ENCODE data around the gene MARF1. TPM values are rescaled to one million over a fixed set of nuclear protein-coding genes. Genes with fewer than 3 reads are reported as not detected.

The MARF1 gene
- total RNA-seq, 1 donor from 2014 or later = 13.4 TPM

- Histone ChIP-seq H3K36me3 (no peaks in the 10 kb centered on the region), H4K20me1 (ENCODE audit: low read depth) (peaks cover 12% of the 10 kb centered on the region), H3K27me3 (no peaks in the 10 kb centered on the region), H3K27ac (no peak overlapping the region), H2AFZ (replicated peaks) (no peak overlapping the region), H3K9ac (no peak overlapping the region), H3K9me3 (ENCODE audit: low read depth) (no peaks in the 10 kb centered on the region), H3K4me2 (no peak overlapping the region), H3K4me3 (no peak overlapping the region), H3K79me2 (ENCODE audit: low read depth) (peaks cover 28% of the 10 kb centered on the region), H3F3A (ENCODE audit: low read depth) (no peaks in the 10 kb centered on the region), H3K4me1 (no peaks in the 10 kb centered on the region)
- no peak for DNase-seq (ENCODE audit: low spot score)
- Mint-ChIP-seq H3K4me3 (no peak overlapping the region), H3K27me3 (ENCODE audit: insufficient read depth, low read depth) (no peaks in the 10 kb centered on the region), H3K27ac (no peak overlapping the region), H3K9me3 (no peaks in the 10 kb centered on the region), H3K4me1 (no peaks in the 10 kb centered on the region), H3K36me3 (peaks cover 19% of the 10 kb centered on the region)
- TF ChIP-seq EZH2 (IDR thresholded peaks at IDR 0.05) (no peak), EZH2phosphoT487 (IDR thresholded peaks at IDR 0.05) (no peak), CTCF (IDR thresholded peaks at IDR 0.05) (no peak)
These were observed 22.2 kb upstream of the MARF1 start for GRCh38 chr16:15665107-15665506.

- Histone ChIP-seq H3K27ac (no peak overlapping the region), H3K27me3 (no peaks in the 10 kb centered on the region), H3K36me3 (no peaks in the 10 kb centered on the region), H3K9me3 (ENCODE audit: low read depth) (no peaks in the 10 kb centered on the region), H3K4me2 (no peak overlapping the region), H3K4me3 (no peak overlapping the region), H3K4me1 (no peaks in the 10 kb centered on the region), H3K9ac (no peak overlapping the region), H2AFZ (replicated peaks) (no peak overlapping the region), H3K79me2 (ENCODE audit: low read depth) (peaks cover 71% of the 10 kb centered on the region), H4K20me1 (ENCODE audit: low read depth) (peaks cover 34% of the 10 kb centered on the region), H3F3A (ENCODE audit: low read depth) (no peaks in the 10 kb centered on the region)
- Mint-ChIP-seq H3K9me3 (no peaks in the 10 kb centered on the region), H3K27ac (no peak overlapping the region), H3K4me3 (no peak overlapping the region), H3K4me1 (no peaks in the 10 kb centered on the region), H3K27me3 (ENCODE audit: insufficient read depth, low read depth) (no peaks in the 10 kb centered on the region), H3K36me3 (peaks cover 13% of the 10 kb centered on the region)
- no peak for DNase-seq (ENCODE audit: low spot score)
- TF ChIP-seq CTCF (IDR thresholded peaks at IDR 0.05) (no peak), EZH2 (IDR thresholded peaks at IDR 0.05) (no peak), EZH2phosphoT487 (IDR thresholded peaks at IDR 0.05) (no peak)
These were observed 17.2 kb upstream of the MARF1 start for GRCh38 chr16:15660203-15660601.

- no peaks in the 10 kb centered on the region for H3F3A ChIP-seq (ENCODE audit: low read depth)
- H2AFZ ChIP-seq (replicated peaks) = no peak overlapping the region
- H3K4me2 ChIP-seq = no peak overlapping the region
- H3K79me2 ChIP-seq (ENCODE audit: low read depth) = peaks cover 87% of the 10 kb centered on the region
- no peak for TF ChIP-seq CTCF (IDR thresholded peaks at IDR 0.05)
- no peak for TF ChIP-seq EZH2phosphoT487 (IDR thresholded peaks at IDR 0.05)
- no peak for TF ChIP-seq EZH2 (IDR thresholded peaks at IDR 0.05)
- no peak overlapping the region for H3K9ac ChIP-seq
- H3K9me3 ChIP-seq (ENCODE audit: low read depth) = no peaks in the 10 kb centered on the region
- Mint-ChIP-seq H3K9me3 (no peaks in the 10 kb centered on the region), H3K27ac (no peak overlapping the region), H3K27me3 (ENCODE audit: insufficient read depth, low read depth) (no peaks in the 10 kb centered on the region), H3K4me1 (no peaks in the 10 kb centered on the region), H3K36me3 (peaks cover 9% of the 10 kb centered on the region), H3K4me3 (no peak overlapping the region)
- no peaks in the 10 kb centered on the region for H3K36me3 ChIP-seq
- DNase-seq (ENCODE audit: low spot score) = no peak
- peaks cover 34% of the 10 kb centered on the region for H4K20me1 ChIP-seq (ENCODE audit: low read depth)
- H3K27ac ChIP-seq = no peak overlapping the region
- no peaks in the 10 kb centered on the region for H3K27me3 ChIP-seq
- no peaks in the 10 kb centered on the region for H3K4me1 ChIP-seq
- H3K4me3 ChIP-seq = no peak overlapping the region
These were observed 15.6 kb upstream of the MARF1 start for GRCh38 chr16:15658556-15658955.

All from neural progenitor cell (in vitro differentiated cells).